KG1 (cell line): ENCODE measurements around the gene HTT-AS.
A peak's percentile ranks its signal among the peaks of the same experiment; 100 is the strongest.
"Not testable (repeated sequence)": the region's sequence is repeated elsewhere in the genome, so short reads cannot be mapped to it uniquely, and the experiment has no call there.

Experiments used
- DNase-seq: peaks from one replicate; lab custom pipeline; 2025; lab: John Stamatoyannopoulos, UW

HTT-AS gene

DNA sequence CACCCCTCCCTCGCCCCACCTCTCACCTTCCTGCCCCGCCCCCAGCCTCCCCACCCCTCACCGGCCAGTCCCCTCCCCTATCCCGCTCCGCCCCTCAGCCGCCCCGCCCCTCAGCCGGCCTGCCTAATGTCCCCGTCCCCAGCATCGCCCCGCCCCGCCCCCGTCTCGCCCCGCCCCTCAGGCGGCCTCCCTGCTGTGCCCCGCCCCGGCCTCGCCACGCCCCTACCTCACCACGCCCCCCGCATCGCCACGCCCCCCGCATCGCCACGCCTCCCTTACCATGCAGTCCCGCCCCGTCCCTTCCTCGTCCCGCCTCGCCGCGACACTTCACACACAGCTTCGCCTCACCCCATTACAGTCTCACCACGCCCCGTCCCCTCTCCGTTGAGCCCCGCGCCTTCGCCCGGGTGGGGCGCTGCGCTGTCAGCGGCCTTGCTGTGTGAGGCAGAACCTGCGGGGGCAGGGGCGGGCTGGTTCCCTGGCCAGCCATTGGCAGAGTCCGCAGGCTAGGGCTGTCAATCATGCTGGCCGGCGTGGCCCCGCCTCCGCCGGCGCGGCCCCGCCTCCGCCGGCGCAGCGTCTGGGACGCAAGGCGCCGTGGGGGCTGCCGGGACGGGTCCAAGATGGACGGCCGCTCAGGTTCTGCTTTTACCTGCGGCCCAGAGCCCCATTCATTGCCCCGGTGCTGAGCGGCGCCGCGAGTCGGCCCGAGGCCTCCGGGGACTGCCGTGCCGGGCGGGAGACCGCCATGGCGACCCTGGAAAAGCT, at the start of gene HTT-AS, which contains the start of gene HTT:
TSS of gene HTT-AS (minus strand) at position 461 of the 768 bp plus-strand sequence.
TSS of gene HTT (plus strand) at position 604 of the 768 bp plus-strand sequence. CDS start at position 749, 145 bp downstream.
- peak; percentile 96 for DNase-seq

- DNase-seq = no peak
Measured at GRCh38 chr4:3123181-3123671, 48.9 kb upstream of the HTT-AS start.

- no peak for DNase-seq
Measured at GRCh38 chr4:3122081-3122563, 47.8 kb upstream of the HTT-AS start.

GRCh38 chr4:3121596-3121995, 47.3 kb upstream of the HTT-AS start:
- DNase-seq = no peak

- DNase-seq = no peak
Measured at GRCh38 chr4:3121110-3121509, 46.8 kb upstream of the HTT-AS start.

GRCh38 chr4:3119464-3119863, 45.1 kb upstream of the HTT-AS start:
- no peak for DNase-seq

DNA sequence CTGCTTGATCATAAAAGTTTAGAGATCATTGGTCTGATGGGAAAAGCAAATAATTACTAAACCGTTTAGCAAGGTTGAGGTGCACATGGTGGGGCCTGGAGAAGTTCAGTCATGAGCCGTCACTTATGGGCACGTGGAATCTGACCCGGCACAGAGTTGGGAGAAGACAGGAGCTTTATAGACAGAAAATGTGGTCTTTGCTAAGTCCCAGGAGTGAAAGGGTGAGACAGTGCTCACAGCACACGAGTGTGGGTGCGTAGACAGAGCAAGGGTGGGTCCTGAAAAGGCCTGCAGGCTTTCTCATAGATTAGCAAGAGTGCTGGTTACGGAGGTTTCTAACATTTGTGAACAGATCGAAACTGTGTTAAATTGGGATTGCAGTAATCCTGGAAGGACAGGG, 44.0 kb upstream of the HTT-AS start:
- no peak for DNase-seq

GRCh38 chr4:3116955-3117354, 42.6 kb upstream of the HTT-AS start:
- DNase-seq = no peak

- DNase-seq = no peak
Measured at GRCh38 chr4:3115637-3116270, 41.4 kb upstream of the HTT-AS start.

DNA sequence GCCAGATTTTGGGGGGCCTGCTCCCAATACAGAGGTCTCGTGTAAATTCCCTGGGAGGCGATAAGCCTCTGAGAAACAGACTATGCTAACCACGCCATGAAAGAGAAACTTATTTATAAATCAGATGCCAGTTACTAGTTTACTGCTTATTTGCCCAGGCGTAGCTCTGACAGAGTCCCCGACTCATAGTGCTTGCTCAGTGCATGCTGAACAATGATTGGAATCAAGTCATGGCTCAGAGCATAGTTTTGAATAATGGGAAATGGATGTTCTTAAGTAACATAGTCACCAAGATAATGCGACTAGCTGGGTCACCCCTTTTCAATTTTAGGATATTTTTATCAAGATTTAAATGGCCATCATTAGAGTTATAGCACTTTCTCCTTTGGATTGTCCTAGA, 40.0 kb upstream of the HTT-AS start:
- no peak for DNase-seq

DNA sequence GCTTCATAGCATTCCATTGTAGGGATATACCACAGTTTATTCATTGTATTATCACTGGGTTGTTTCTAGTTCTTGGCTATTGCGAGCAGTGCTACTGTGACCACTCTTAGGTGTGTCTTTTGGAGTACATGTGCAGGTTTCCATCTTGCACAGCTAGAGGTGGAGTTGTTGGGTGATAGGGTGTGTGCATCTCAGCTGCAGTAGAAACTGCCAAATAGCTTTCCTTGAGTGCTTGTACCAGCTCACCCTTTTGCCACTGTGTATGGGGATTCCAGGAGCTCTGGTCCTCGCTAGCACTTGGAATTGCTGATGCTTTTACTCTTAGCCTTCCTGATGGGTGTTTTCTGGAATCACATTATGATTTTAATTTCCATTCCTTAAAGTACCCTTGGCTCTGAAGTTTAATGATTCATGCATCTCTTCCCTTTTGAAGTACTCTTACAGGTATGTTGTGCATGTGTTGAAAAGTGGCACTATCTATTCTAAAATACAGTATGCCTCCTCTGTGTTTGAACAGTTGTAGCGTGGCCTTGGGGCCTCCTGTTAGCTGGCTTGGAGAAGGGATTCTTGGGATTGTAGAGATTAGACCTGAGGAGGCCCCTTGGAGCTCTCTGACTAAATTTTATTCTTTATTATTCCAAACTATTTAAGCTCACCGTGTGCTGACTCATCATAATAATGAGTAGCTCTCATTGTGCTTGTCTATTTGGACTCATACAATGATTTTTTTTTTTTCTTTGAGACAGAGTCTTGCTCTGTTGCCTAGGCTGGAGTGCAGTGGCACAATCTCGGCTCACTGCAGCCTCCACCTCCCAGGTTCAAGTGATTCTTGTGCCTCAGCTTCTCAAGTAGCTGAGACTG, 38.5 kb upstream of the HTT-AS start:
- DNase-seq = no peak

DNA sequence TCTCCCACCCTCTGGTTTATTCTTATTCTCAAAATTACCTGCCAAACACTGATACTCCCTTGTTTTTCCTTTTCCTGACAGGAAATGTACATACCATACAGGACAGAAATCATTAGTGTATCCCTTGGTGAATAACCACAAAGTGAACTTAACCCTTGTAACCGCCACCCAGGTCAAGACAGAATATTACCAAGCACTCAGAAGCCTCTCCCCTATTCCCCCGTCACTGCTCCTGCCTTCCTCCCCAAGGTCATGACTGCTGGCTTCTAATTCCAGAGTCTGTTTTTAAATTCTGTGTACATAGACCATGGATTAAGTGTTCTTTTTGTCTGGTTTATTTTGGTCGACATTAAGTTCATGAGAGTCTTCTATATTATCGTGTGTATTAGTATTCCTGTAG, 37.9 kb upstream of the HTT-AS start:
- DNase-seq = no peak

- no peak for DNase-seq
Measured at GRCh38 chr4:3111461-3111860, 37.1 kb upstream of the HTT-AS start.

DNA sequence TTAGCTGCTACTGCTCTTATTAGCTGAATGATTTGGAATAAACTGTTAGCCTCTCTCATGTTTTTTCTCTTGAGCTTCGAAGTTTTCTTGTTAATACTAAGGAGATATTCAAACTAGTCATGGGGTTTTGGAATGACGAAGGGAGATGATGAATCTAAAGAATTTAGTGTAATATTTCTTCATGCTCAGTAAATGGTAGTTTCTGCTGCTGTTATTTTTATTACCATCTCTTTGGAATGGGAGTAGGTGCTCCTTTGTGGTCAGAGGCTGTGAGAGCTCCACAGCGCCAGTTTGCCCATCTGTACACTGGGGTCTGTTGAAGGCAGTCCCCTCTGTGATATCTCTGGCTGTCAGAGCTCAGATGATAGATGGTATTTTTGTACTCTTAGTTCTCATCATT, 33.9 kb upstream of the HTT-AS start:
- DNase-seq = no peak

DNA sequence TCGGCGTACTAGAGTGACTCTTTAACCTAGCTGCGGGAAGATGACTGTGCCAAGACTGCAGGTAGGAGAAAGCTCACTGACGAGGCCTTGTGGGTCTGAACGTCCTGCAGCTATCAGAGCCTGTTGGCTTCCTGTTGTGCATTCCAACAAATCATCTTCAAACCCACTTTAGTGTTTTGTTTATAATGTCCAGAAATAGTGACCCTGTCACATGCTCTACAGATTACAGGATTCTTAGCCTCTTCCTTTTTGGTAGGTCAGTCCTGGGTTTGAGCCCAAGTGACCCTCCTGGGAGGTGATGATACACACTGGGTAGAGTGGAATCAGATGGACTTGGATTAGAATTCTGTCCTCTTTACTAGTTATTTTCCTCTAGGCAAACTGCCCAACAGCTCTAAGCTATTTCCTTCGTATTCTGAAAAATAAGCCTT, 33.4 kb upstream of the HTT-AS start:
- DNase-seq = no peak

DNA sequence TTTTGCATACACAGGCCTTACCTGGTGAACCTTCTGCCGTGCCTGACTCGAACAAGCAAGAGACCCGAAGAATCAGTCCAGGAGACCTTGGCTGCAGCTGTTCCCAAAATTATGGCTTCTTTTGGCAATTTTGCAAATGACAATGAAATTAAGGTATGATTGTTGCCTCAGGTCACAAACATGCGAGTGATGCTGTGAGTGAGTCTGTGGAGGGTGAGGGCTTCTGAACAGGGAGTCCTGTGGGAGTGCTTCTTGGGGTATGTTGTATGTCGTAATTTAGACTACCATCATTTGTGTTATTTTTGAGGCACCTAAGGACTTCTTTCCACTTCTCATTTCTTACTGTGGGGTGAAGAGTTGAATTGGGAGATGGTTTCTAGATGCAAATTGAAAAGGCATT, 32.9 kb upstream of the HTT-AS start:
- DNase-seq = no peak

GRCh38 chr4:3106339-3107186, 32.2 kb upstream of the HTT-AS start:
- peak; percentile 76 for DNase-seq

DNA sequence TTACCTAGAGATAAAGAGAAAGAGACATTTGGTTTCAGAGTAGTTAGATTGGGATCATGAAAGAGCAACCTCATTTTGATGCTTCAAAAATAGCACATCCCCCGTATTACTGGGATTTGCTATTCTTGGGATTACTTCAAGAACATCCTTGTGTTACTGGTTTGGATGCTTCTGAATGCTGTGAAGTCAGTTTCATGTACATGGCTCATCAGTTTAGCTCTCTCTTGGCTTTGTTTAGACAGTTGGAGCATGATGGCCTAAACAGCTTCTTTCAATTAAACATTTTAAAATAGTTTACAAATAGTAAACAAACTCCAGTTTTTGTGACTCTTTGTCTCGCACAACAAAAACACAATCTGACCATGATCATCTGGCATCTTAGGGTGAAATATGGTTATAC, 24.0 kb upstream of the HTT-AS start:
- DNase-seq = no peak

DNA sequence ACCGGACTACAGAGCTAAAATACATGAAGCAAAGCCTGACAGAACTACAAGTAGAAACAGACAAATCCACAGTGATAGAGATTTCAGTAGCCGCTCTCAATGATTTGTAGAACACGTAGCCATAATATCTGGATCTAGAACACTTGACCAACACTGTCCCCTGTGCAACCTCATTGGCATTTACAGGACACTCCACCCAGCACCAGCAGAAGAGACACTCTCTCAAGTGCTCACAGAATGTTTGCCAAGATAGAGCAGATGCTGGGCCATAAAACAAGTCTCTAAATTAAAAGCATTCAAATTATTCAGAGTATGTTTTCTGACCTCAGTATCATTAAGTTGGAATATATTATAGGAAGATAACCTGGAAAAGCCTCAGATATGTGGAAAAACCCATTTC, 21.9 kb upstream of the HTT-AS start:
- DNase-seq = no peak

DNA sequence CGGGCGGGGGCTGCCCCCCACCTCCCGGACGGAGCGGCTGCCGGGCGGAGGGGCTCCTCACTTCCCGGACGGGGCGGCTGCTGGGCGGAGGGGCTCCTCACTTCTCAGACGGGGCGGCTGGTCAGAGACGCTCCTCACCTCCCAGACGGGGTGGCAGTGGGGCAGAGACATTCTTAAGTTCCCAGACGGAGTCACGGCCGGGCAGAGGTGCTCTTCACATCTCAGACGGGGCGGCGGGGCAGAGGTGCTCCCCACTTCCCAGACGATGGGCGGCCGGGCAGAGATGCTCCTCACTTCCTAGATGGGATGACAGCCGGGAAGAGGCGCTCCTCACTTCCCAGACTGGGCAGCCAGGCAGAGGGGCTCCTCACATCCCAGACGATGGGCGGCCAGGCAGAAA, 20.4 kb upstream of the HTT-AS start:
- not testable (repeated sequence) for DNase-seq

DNA sequence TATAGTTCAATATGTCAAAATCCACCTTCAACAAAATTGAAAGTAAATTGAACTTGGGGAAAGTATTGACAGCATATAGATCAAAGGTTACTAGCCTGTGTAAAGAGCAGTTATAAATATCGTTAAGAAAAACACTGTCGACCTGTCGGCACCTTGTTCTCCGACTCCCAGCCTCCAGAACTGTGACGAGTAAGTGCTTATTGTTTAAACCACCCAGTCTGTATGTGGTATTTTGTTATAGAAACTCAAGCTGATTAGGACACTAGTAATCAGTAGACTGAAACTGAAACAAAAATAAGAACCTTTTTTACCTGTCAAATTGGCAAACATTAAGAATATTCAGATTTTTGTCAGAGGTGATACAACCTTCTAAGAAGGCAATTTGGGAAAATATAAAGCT, 17.1 kb upstream of the HTT-AS start:
- DNase-seq = no peak
